Pancreas (tissue), 10 donors: Measurements from ENCODE around the gene CCDC78. TPM values are rescaled to one million over a fixed set of nuclear protein-coding genes. Genes with fewer than 3 reads are reported as not detected.

Experiments used
- ATAC-seq, 4 donors: fragments of 200-7000 bp; cut with Tn5 transposase; one replicate each; pipeline versions ENCODE4 v1.8.0 to v1.9.1; 2020; ENCODE audit warnings: mild to moderate bottlenecking in 4 of 4, moderate library complexity in 4 of 4
- DNase-seq, 6 donors: peaks; one replicate each; pipeline ENCODE4 v3.0.0-alpha.2; 2020
- FAIRE-seq: peaks from 2 replicates; lab custom pipeline; 2012; peaks lifted over from hg19 to GRCh38; lab: Jason Lieb, UNC
- H3K27ac ChIP-seq, 4 donors: fragments of 200-600 bp; sonication (generic); 1 replicate in 3 of 4; 2 replicates in 1 of 4; pipeline versions ENCODE4 v1.5.0 to v1.8.0; 2020
- H3K27me3 ChIP-seq, 4 donors: fragments of 200-600 bp; one replicate each; pipeline ENCODE4 v1.8.0; 2021
- H3K36me3 ChIP-seq, 3 donors: fragments of 200-600 bp; sonication (generic) in 1 of 3; one replicate each; pipeline versions ENCODE4 v1.5.0 to v1.8.0; 2020 to 2021
- H3K4me1 ChIP-seq, 3 donors: fragments of 200-600 bp; one replicate each; pipeline ENCODE4 v1.8.0; 2021
- H3K4me3 ChIP-seq, 4 donors: fragments of 200-600 bp; sonication (generic) in 2 of 4; one replicate each; pipeline versions ENCODE4 v1.5.0 to v1.8.0; 2020 to 2021
- H3K9me3 ChIP-seq, 4 donors: fragments of 200-600 bp; one replicate each; pipeline ENCODE4 v1.8.0; 2021
- WGBS, 2 donors: extraction: QIAGEN DNeasy Blood & Tissue Kit; methylation state at CpG; one replicate each; pipeline ENCODE4 v1.1.7; 2013; 5-methylcytosine and 5-hydroxymethylcytosine counted together
- intact Hi-C, 3 donors: fragments of 100-400 bp; cut with DNase I; formaldehyde crosslinking; loops; one replicate each; pipeline versions ENCODE4 v1.11.1 to v1.14.2; 2022
- polyA plus RNA-seq, 2 donors: library from polyadenylated mRNA; stranded (reverse); fragments of 200-250 nt; gene quantifications; one replicate each; pipeline ENCODE4 v1.2.3, GENCODE V29; 2013
- total RNA-seq, 6 donors: library from RNA; stranded (reverse); fragmentation: NEBNext Ultra II Directional in 4 of 6; extraction: Animal tissue kit (Norgen Biotek cat#: 25700) in 4 of 6; gene quantifications; one replicate each; pipeline versions ENCODE4 v1.2.1 to v1.2.4, GENCODE V29; 2021 to 2023
- TF ChIP-seq, protein P1 (sequence below), 4 donors: fragments of 200-600 bp; sonication (generic) in 3 of 4; IDR thresholded peaks; one replicate each; pipeline versions ENCODE4 v1.5.0 to v1.8.0; 2021; ENCODE audit warnings: antibody characterized with exemption in 4 of 4
- donor health status: healthy with polysubstance abuse.
- donor health status: DM: no; HTN: no; CAD: no; lungs with moderate emphysema.
- donor health status: DM: no; HTN: no; CAD: no.
- donor health status: control.
- donor health status: control.
- donor health status: Bipolar disorder and iron deficiency.
- donor health status: DM: yes; HTN: yes; CAD: no.
- donor health status: DM: no; HTN: no; CAD: no.
- donor health status: DM: no; HTN: no; CAD: no.
- donor health status: DM: yes; HTN: yes; CAD: no.

The CCDC78 gene
- total and polyA plus RNA-seq, 8 donors, result 0.16 to 7.7 (median 0.46) TPM

DNA sequence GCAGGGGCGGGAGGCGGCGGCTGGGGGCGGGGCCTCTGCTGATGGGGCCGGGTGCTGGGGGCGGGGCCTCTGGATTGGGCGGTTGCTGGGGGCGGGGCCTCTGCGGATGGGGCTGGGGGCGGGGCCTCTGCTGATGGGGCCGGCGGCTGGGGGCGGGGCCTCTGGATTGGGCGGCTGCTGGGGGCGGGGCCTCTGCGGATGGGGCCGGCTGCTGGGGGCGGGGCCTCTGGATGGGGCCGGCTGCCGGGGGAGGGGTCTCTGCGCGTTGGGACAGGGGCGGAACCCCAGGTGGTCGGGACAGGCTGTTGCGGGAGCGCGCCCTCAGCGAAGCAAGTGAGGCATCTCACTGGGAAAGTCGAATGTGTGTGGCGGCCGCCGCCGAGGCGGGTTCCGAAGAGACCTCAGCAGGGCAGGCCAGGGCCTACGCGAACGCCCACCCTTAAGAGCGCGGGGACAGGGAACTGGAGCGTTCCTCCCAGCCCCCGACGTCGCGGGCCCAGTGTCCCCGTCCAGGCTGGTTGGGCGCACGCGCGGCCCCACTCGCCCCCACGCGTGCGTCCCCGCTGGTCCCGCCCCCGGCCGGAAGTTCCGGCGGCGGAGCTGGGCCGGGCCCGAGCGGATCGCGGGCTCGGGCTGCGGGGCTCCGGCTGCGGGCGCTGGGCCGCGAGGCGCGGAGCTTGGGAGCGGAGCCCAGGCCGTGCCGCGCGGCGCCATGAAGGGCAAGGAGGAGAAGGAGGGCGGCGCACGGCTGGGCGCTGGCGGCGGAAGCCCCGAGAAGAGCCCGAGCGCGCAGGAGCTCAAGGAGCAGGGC, 46.2 kb downstream of the CCDC78 start, which contains the start of gene STUB1:
Gene STUB1, plus strand, starts transcription at position 597 of the 811 bp plus-strand sequence. Its CDS starts 116 bp downstream, at position 713.
- H3K4me3 ChIP-seq, result peak within 1 kb of the TSS; percentile 51 to 93 (median 74)
- TF ChIP-seq, protein P1, sequence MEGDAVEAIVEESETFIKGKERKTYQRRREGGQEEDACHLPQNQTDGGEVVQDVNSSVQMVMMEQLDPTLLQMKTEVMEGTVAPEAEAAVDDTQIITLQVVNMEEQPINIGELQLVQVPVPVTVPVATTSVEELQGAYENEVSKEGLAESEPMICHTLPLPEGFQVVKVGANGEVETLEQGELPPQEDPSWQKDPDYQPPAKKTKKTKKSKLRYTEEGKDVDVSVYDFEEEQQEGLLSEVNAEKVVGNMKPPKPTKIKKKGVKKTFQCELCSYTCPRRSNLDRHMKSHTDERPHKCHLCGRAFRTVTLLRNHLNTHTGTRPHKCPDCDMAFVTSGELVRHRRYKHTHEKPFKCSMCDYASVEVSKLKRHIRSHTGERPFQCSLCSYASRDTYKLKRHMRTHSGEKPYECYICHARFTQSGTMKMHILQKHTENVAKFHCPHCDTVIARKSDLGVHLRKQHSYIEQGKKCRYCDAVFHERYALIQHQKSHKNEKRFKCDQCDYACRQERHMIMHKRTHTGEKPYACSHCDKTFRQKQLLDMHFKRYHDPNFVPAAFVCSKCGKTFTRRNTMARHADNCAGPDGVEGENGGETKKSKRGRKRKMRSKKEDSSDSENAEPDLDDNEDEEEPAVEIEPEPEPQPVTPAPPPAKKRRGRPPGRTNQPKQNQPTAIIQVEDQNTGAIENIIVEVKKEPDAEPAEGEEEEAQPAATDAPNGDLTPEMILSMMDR (IDR thresholded peaks at IDR 0.05), result no peak
- 0 to 1% methylated on average over 29 to 91 of the region's 91 CpGs for WGBS, 2 donors
- peaks cover 9 to 25% (median 24%) of the 10 kb centered on the region in 3 donors for H3K4me1 ChIP-seq
- no peaks in the 10 kb centered on the region for H3K27me3 ChIP-seq
- H3K27ac ChIP-seq, result peak within 1 kb of the TSS; percentile 74 to 87 (median 82)
- DNase-seq (peak; percentile 78 to 94 (median 88)), ATAC-seq (peak; percentile 63 to 82 (median 72)), FAIRE-seq (no peak)
- intact Hi-C loops, result no loop called here
- H3K36me3 ChIP-seq, result peaks cover 0 to 14% (median 13%) of the 10 kb centered on the region in 3 donors
- H3K9me3 ChIP-seq, result no peaks in the 10 kb centered on the region

DNA sequence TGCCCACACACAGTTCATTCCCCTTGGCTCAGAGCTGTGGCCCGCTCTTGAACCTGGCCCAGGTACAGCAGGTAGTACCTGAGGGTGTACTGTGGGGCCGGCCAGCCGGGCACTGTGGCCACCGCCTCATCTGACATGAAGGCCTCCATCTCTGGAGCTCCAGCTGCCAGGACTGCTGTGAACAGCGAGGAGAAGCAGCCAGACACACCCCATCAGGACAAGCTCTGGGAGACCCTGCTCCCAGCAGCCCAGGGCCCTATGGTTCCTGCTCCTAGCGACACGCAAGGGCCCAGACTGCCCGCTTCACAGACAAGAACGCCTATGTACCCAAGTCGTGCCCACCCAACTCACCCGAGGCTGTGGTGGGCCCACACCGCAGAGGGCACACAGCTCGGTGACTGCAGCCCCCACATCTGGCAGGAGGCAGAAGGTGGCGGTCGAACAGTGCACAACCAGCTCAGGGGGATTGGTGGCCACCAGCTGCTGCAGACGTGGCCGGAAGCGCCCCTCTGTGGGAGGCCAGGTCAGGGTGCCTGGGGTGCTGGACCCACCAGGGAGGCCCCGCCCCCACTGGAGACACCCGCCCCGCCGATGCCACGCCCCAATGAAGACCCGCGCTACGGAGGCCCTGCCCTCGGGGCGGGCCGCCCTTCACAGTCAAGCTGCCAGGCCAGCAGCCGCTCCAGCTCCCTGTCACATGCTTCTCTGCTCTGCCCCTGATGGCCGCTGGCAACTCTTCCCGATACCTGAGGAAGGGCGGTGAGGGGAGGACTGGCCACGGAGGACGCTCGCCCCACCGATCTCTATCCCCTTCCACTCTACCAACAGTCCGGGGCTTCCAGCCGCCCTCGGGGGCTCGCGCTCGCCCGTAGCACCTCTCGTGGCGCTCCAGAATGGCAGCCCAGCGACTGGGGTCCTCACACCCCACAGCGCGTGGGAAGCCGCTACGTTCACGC, 47.1 kb downstream of the CCDC78 start:
- FAIRE-seq, result no peak

DNA sequence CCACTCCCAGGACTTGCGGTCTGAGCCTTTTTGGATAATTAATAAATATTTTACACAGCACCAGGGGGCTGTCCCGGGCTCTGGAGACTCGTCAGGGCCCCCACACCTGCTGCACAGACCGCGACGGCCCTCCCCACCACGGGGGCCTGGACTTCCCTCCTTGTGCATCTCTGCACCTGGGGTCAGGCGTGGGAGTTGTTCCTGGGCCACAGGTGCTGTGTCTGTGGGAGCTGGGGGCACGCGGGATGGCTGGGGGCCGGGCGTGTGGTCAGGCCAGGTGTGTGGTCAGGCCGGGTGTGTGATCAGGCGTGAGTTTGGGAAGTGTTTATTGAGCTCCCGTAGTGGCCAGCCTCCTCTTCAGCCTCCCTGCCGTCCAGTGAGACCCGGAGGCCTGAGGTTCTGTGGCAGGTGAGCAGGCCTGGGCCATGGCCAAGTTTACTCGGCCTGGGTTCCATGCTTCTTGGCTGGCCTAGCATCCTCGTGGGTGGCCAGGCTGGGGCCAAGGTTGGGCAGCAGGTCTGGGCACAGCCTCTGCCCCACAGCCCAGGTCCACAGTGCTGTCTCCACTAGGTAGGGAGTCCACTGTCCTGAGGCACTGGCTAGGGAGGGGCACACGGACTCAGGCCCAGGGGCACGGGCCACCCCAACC, 47.9 kb downstream of the CCDC78 start:
- Histone ChIP-seq H3K9me3 (no peaks in the 10 kb centered on the region), H3K4me3 (no peak overlapping the region), H3K36me3 (peaks cover 0 to 15% (median 13%) of the 10 kb centered on the region in 3 donors), H3K4me1 (peaks cover 9 to 19% (median 17%) of the 10 kb centered on the region in 3 donors), H3K27me3 (no peaks in the 10 kb centered on the region), H3K27ac (peak overlapping the region in 1 of 4 donors; percentile 74)
- 72 to 75% methylated on average over 19 to 21 of the region's 21 CpGs for WGBS, 2 donors
- intact Hi-C loops, result no loop called here
- FAIRE-seq, result no peak
- ATAC-seq, result no peak
- DNase-seq, result peak in 2 of 6 donors; percentile 55 to 85
- TF ChIP-seq, protein P1 (IDR thresholded peaks at IDR 0.05), result no peak

More for the DNA sequence above, 47.1 kb downstream of the CCDC78 start:
- Histone ChIP-seq H3K27ac (peak overlapping the region; percentile 68 to 78 (median 74)), H3K9me3 (no peaks in the 10 kb centered on the region), H3K4me1 (peaks cover 9 to 21% (median 21%) of the 10 kb centered on the region in 3 donors), H3K36me3 (peaks cover 0 to 14% (median 13%) of the 10 kb centered on the region in 3 donors), H3K4me3 (peak overlapping the region; percentile 4 to 75 (median 34)), H3K27me3 (no peaks in the 10 kb centered on the region)
- ATAC-seq (peak; percentile 41 to 59 (median 48)), DNase-seq (peak; percentile 81 to 89 (median 84))
- 28 to 30% methylated on average over 43 to 52 of the region's 52 CpGs for WGBS, 2 donors
- intact Hi-C loops, result no loop called here
- TF ChIP-seq, protein P1 (IDR thresholded peaks at IDR 0.05), result no peak

DNA sequence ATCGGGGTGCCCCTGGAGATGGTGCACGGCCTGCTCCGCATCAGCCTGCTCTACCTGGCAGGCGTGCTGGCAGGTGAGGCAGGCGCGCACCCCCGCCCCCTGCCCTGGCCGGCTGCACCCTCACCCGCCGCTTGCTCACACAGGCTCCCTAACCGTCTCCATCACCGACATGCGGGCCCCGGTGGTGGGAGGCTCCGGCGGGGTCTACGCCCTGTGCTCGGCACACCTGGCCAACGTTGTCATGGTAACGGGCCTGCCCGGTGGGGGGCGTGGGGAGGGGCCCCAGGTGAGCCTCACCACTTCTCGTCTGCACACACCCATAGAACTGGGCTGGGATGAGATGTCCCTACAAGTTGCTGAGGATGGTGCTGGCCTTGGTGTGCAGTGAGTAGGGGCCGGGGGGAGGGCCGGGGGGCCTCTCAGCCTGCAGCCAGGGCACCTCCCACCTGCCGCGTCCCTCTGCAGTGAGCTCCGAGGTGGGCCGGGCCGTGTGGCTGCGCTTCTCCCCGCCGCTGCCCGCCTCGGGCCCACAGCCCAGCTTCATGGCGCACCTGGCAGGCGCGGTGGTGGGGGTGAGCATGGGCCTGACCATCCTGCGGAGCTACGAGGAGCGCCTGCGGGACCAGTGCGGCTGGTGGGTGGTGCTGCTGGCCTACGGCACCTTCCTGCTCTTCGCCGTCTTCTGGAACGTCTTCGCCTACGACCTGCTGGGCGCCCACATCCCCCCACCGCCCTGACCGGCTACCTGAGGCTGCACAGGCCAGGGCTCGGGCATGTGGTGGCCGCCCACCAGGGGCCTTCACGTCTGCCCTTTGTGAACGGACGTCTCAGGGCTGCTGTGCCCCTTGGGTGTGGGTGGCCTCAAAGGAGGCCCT, 48.7 kb downstream of the CCDC78 start:
- DNase-seq (peak in 2 of 6 donors; percentile 39 to 87), ATAC-seq (no peak), FAIRE-seq (no peak)
- 77 to 78% methylated on average over 49 to 57 of the region's 57 CpGs for WGBS, 2 donors
- TF ChIP-seq, protein P1 (IDR thresholded peaks at IDR 0.05), result no peak
- Histone ChIP-seq H3K4me3 (no peak overlapping the region), H3K27ac (no peak overlapping the region), H3K9me3 (no peaks in the 10 kb centered on the region), H3K27me3 (no peaks in the 10 kb centered on the region), H3K4me1 (peaks cover 9 to 13% (median 12%) of the 10 kb centered on the region in 3 donors), H3K36me3 (peaks cover 0 to 19% (median 17%) of the 10 kb centered on the region in 3 donors)
- intact Hi-C loops, result no loop called here
